SK-MEL-5 (cell line): Measurements from ENCODE around the gene MRPL44. TPM values are rescaled to one million over a fixed set of nuclear protein-coding genes. Genes with fewer than 3 reads are reported as not detected.

Experiments used
- total RNA-seq: library from RNA; depleted of rRNA; stranded (reverse); fragments of >200 nt; shearing (Covaris generic); gene quantifications from 2 replicates; pipeline ENCODE4 v1.2.3, GENCODE V29; 2014; rRNA removed

MRPL44 gene
- total RNA-seq, 1 experiment from 2014 or later = 92.5 TPM

Other genes starting within 250 kb of the MRPL44 start
- 12.7 and 15.5 TPM in 2 replicates for gene AP1S3, start 119.9 kb upstream of the MRPL44 start, total RNA-seq
- gene WDFY1, start 12.1 kb upstream of the MRPL44 start, total RNA-seq = 156 and 162 TPM in 2 replicates
- 108 and 109 TPM in 2 replicates for gene SERPINE2, start 81.8 kb downstream of the MRPL44 start, total RNA-seq